Measurements from ENCODE around the gene DUSP23. TPM values are rescaled to one million over a fixed set of nuclear protein-coding genes. Genes with fewer than 3 reads are reported as not detected.
A peak's percentile ranks its signal among the peaks of the same experiment; 100 is the strongest.

Gene DUSP23
- total RNA-seq, 1 donor from 2014 or later: 32.6 TPM

DNA sequence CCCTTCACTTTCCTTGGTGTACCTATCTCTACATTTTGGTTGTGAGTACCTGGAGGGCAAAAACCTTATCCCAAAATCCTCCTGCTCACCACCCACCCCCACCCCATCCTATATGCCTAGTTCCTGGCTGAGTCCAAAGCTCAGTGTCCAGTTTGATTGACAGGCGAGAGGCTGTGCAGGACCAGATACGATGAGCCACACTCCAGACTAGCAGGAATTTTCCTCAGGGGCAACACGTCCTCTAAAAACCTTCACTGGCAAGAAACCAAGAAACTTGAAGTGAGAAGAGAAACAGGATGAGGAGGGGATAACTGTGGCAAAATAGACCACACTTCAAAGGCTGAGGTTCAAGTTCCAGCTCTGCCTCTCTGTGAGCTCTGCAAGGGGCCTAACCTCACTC lies 44.8 kb downstream of the DUSP23 start:
- Mint-ChIP-seq H3K27ac (no peak overlapping the region), H3K4me1 (ENCODE audit: low read depth) (peaks cover 38% of the 10 kb centered on the region), H3K9me3 (no peaks in the 10 kb centered on the region), H3K4me3 (ENCODE audit: low read depth) (no peak overlapping the region), H3K36me3 (ENCODE audit: low read depth) (peaks cover 5% of the 10 kb centered on the region), H3K27me3 (ENCODE audit: low read depth) (peaks cover 8% of the 10 kb centered on the region)
- DNase-seq (ENCODE audit: low spot score): no peak
- intact Hi-C loops (cut with micrococcal nuclease): no loop called here

DNA sequence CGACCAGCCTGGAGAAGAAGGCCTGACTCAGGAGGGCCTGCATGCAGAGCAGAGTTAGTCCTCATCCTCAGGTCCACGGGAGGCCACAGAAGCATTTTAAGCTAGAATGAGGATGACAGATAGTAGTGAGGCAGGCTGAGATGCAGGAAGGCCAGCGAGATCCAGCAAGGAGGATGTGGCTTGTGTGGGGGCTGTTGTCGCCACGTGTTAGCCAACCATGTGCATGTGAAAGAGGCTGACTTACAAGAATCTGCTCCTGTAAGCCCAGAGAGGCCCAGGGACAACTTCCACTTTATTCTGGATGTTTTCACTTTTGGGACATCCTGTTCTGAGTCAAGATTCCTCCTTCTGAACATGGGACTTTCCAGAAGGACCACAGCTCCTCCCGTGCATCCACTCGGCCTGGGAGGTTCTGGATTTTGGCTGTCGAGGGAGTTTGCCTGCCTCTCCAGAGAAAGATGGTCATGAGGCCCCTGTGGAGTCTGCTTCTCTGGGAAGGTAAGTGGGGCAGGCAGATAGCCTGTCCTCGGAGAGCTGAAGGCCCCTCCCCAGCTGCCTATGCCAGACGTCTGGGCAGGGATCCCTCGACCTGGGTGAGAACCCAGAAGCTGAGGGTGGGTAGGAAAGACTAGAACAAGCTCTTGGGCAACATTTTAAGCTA lies 45.8 kb downstream of the DUSP23 start, which contains the start of gene SLAMF8:
TSS of gene SLAMF8 (plus strand) at position 433 of the 661 bp plus-strand sequence. CDS start at position 459, 26 bp downstream.
- intact Hi-C loops (cut with micrococcal nuclease): no loop called here
- peak; percentile 35 for DNase-seq (ENCODE audit: low spot score)
- Mint-ChIP-seq H3K27me3 (ENCODE audit: low read depth) (peaks cover 8% of the 10 kb centered on the region), H3K36me3 (ENCODE audit: low read depth) (peaks cover 5% of the 10 kb centered on the region), H3K9me3 (no peaks in the 10 kb centered on the region), H3K4me1 (ENCODE audit: low read depth) (peaks cover 38% of the 10 kb centered on the region), H3K27ac (peak within 1 kb of the TSS; percentile 39), H3K4me3 (ENCODE audit: low read depth) (no peak within 1 kb of the TSS)

DNA sequence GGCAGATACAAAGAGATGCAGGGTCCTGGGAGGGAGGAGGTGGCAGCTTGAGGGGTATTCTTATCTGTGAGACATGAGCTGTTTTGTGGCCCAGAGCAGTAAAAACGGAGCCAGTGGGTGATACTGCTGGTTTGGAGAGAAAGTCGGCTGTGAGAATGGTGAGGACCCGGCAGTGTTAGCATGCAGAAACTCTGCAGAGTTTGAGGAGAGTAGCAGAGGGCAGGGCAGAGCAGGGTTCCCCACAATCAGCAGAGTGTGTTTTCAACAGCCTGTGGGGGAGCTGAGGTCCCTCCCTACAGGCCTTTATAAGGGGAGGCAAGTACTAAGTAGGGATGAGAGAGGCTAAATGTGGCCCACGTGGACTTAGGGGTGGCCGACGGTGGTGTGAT lies 46.3 kb downstream of the DUSP23 start:
- no peak for DNase-seq (ENCODE audit: low spot score)
- intact Hi-C loops (cut with micrococcal nuclease): no loop called here
- Mint-ChIP-seq H3K9me3 (no peaks in the 10 kb centered on the region), H3K4me3 (ENCODE audit: low read depth) (no peak overlapping the region), H3K27ac (peak overlapping the region; percentile 25), H3K27me3 (ENCODE audit: low read depth) (peaks cover 8% of the 10 kb centered on the region), H3K4me1 (ENCODE audit: low read depth) (peaks cover 38% of the 10 kb centered on the region), H3K36me3 (ENCODE audit: low read depth) (peaks cover 5% of the 10 kb centered on the region)

DNA sequence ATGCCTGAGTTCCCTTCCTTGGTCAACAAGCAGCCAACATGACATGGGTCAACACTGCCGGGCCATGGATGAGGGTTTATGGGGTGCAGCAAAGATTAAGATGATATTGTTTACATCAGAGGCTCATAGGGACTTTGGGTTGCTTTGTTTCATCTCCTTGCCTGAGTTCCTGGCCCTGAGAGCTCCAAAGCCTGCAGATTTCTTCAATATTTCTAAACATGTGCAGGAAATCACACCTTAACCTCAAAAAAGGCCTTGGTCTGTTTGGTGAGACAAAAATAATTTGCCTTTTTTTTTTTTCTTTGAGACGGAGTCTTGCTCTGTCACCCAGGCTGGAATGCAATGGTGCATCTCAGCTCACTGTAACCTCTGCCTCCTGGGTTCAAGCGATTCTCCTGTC lies 46.8 kb downstream of the DUSP23 start:
- H3K4me1 Mint-ChIP-seq (ENCODE audit: low read depth): peaks cover 38% of the 10 kb centered on the region
- peaks cover 7% of the 10 kb centered on the region for H3K27me3 Mint-ChIP-seq (ENCODE audit: low read depth)

DNA sequence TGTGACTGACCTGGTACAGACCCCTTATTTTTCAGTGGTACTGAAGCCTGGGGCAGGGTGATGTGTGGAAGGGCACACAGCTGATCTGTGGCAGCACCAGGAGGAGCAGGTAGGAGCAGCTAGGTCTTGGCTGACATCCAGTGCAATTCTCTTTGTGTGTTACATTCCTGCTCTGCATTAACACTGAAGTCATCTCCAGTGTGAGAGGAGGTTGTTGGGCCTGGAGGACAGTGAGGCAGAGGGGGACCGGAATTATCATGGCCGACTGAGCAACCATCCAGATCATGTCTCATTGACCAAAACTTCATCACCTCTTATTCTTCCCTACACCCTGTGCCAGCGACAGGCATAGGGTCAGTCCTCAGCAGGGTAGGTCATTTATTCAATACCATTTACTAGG lies 47.4 kb downstream of the DUSP23 start:
- H3K9me3 Mint-ChIP-seq: no peaks in the 10 kb centered on the region
- peaks cover 6% of the 10 kb centered on the region for H3K27me3 Mint-ChIP-seq (ENCODE audit: low read depth)
- no peak overlapping the region for H3K4me3 Mint-ChIP-seq (ENCODE audit: low read depth)
- peaks cover 38% of the 10 kb centered on the region for H3K4me1 Mint-ChIP-seq (ENCODE audit: low read depth)
- H3K36me3 Mint-ChIP-seq (ENCODE audit: low read depth): peaks cover 5% of the 10 kb centered on the region
- DNase-seq (ENCODE audit: low spot score): no peak
- H3K27ac Mint-ChIP-seq: no peak overlapping the region
- intact Hi-C loops (cut with micrococcal nuclease): loop anchor here (2.0 kb wide), 1 partner anchor 63 kb away; no protein-coding TSS in a partner anchor

More for the DNA sequence above, 46.8 kb downstream of the DUSP23 start:
- Mint-ChIP-seq H3K36me3 (ENCODE audit: low read depth) (peaks cover 5% of the 10 kb centered on the region), H3K9me3 (no peaks in the 10 kb centered on the region), H3K4me3 (ENCODE audit: low read depth) (no peak overlapping the region), H3K27ac (no peak overlapping the region)
- DNase-seq (ENCODE audit: low spot score): no peak
- intact Hi-C loops (cut with micrococcal nuclease): no loop called here

DNA sequence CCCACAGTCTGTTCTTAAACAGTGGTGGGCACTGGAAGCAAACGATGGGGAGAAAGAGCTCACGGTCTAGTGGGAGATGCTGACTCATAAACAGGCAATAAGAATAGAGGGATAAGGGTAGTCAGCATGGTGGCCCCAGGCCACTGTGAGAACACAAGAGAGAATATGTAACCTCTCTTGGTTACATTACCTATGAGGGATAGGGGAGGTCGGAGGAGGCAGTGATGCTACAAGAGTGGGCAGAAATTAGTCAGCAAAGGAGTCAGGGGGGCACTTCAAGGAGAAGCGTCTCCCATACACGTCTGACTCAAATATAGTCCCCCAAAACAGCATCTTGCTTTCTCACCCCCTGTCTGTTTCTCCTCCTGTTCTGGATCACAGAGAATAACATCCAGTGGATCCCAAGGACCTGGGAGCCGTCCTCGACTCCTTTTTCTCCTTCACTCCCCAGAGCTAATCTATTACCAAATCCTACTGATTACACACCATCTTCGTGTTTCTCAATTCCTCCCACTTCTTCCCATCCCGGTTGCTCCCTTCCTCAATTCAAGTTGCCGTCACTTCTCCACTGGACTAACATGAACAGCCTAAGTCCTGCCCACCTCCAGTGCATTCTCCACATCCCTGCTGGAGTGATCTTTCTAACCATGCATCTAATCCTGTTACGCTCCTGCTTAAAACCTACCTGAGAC lies 48.0 kb downstream of the DUSP23 start:
- DNase-seq (ENCODE audit: low spot score): no peak
- intact Hi-C loops (cut with micrococcal nuclease): loop anchor here (2.0 kb wide), 1 partner anchor 62 kb away; no protein-coding TSS in a partner anchor
- no peak overlapping the region for H3K27ac Mint-ChIP-seq
- no peaks in the 10 kb centered on the region for H3K9me3 Mint-ChIP-seq
- peaks cover 38% of the 10 kb centered on the region for H3K4me1 Mint-ChIP-seq (ENCODE audit: low read depth)
- H3K36me3 Mint-ChIP-seq (ENCODE audit: low read depth): peaks cover 5% of the 10 kb centered on the region
- peaks cover 6% of the 10 kb centered on the region for H3K27me3 Mint-ChIP-seq (ENCODE audit: low read depth)
- no peak overlapping the region for H3K4me3 Mint-ChIP-seq (ENCODE audit: low read depth)

DNA sequence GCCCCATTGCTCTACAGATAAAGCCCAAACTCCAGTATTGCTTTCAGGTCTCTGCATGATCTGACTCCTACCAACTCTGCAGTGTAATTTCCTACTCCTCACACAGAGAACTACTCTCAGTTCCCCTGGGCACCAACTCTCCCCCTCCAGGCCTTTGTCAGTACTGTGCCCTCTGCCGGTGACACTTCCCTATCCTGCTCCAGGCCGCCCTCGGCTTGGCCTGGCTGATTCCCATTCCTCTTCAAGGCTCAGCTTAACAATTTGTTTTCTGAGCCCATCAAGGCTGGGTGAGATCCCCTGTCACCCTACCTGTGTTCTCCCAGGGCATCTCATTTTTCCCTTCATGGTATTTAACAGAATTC lies 48.5 kb downstream of the DUSP23 start:
- H3K27ac Mint-ChIP-seq: no peak overlapping the region
- no peak for DNase-seq (ENCODE audit: low spot score)
- H3K27me3 Mint-ChIP-seq (ENCODE audit: low read depth): peaks cover 6% of the 10 kb centered on the region
- H3K36me3 Mint-ChIP-seq (ENCODE audit: low read depth): peaks cover 5% of the 10 kb centered on the region
- H3K9me3 Mint-ChIP-seq: no peaks in the 10 kb centered on the region
- H3K4me3 Mint-ChIP-seq (ENCODE audit: low read depth): no peak overlapping the region
- H3K4me1 Mint-ChIP-seq (ENCODE audit: low read depth): peaks cover 38% of the 10 kb centered on the region
- intact Hi-C loops (cut with micrococcal nuclease): loop anchor here (2.0 kb wide), 1 partner anchor 62 kb away; no protein-coding TSS in a partner anchor

DNA sequence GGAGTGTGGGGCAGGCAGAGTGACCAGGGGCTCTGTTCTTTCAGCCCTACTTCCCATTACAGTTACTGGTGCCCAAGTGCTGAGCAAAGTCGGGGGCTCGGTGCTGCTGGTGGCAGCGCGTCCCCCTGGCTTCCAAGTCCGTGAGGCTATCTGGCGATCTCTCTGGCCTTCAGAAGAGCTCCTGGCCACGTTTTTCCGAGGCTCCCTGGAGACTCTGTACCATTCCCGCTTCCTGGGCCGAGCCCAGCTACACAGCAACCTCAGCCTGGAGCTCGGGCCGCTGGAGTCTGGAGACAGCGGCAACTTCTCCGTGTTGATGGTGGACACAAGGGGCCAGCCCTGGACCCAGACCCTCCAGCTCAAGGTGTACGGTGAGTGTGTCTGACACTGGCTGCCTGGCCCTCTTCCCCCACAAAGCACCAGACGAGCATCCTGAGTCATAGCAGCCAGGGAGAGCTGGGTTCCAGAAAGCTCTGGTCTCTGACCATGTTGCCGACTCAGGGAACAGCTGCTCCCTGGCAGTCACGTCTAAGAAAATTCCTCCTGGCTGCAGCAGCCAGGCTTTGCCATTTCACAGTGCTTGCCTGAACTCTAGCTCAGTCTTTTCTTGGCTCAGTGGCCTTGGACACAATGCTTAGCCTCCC lies 49.2 kb downstream of the DUSP23 start:
- no peak for DNase-seq (ENCODE audit: low spot score)
- Mint-ChIP-seq H3K9me3 (no peaks in the 10 kb centered on the region), H3K27me3 (ENCODE audit: low read depth) (peaks cover 3% of the 10 kb centered on the region), H3K4me3 (ENCODE audit: low read depth) (no peak overlapping the region), H3K36me3 (ENCODE audit: low read depth) (peaks cover 5% of the 10 kb centered on the region), H3K27ac (no peak overlapping the region), H3K4me1 (ENCODE audit: low read depth) (peaks cover 36% of the 10 kb centered on the region)
- intact Hi-C loops (cut with micrococcal nuclease): loop anchor here (2.0 kb wide), 1 partner anchor 61 kb away; no protein-coding TSS in a partner anchor

DNA sequence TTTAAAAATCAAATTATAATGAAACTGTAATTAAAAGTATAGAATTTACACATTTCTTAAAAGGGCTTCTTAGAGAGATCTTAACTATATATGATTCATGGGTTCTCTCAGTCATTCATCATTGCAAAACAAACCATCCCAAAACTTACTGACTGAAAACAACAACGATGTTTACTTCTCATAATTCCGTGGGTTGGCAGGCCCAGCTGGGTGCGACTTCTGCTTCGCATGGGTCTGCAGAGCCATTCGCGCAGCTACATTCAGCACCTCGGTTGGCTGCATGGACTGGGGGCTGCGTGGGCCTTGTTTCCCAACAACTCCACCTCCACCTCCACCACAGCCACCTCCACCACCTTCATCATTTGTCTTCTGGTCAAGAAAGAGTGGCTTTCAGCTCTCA lies 50.0 kb downstream of the DUSP23 start:
- intact Hi-C loops (cut with micrococcal nuclease): no loop called here
- H3K36me3 Mint-ChIP-seq (ENCODE audit: low read depth): peaks cover 5% of the 10 kb centered on the region
- H3K9me3 Mint-ChIP-seq: no peaks in the 10 kb centered on the region
- H3K27ac Mint-ChIP-seq: no peak overlapping the region
- no peak for DNase-seq (ENCODE audit: low spot score)
- H3K4me3 Mint-ChIP-seq (ENCODE audit: low read depth): no peak overlapping the region
- no peaks in the 10 kb centered on the region for H3K27me3 Mint-ChIP-seq (ENCODE audit: low read depth)
- peaks cover 28% of the 10 kb centered on the region for H3K4me1 Mint-ChIP-seq (ENCODE audit: low read depth)

DNA sequence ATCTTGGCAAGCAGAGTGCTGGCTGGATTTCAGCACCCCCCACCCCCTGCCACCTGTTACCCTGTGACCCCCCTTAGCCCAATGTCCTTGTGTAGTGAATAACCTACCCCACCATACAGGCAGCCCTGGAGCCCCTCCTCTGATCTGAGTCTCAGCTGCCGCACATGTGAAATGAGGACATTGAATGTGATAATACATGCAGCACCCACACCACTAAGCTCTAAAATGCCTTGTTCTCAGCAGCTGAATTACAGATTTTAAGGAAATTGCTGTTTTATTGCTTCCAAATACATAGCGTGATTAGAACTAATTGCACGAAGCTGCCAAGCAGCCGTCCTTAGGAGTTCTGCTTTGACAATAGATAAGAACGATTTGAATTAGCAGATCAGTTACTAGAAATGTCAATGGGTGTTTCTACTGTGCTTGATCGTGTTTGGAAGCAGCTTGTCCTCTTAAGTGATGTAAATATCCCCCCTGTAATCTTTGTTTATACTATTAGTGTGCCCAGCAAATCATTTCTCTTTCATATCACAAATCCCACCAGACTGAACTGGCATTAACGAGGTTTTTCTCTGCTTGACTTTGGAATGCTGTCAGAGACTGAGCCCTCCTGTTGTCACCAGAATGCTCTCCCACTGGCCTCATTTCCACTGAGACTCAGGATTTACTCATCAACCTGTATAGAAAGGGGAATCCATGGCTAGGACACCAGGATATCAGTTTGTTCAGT lies 50.8 kb downstream of the DUSP23 start:
- Mint-ChIP-seq H3K27me3 (ENCODE audit: low read depth) (no peaks in the 10 kb centered on the region), H3K27ac (no peak overlapping the region), H3K9me3 (no peaks in the 10 kb centered on the region), H3K4me3 (ENCODE audit: low read depth) (no peak overlapping the region), H3K36me3 (ENCODE audit: low read depth) (peaks cover 5% of the 10 kb centered on the region), H3K4me1 (ENCODE audit: low read depth) (peaks cover 19% of the 10 kb centered on the region)
- intact Hi-C loops (cut with micrococcal nuclease): no loop called here
- no peak for DNase-seq (ENCODE audit: low spot score)
